Neural cell (in vitro differentiated cells): ENCODE results near the gene HJURP. TPM values are rescaled to one million over a fixed set of nuclear protein-coding genes. Genes with fewer than 3 reads are reported as not detected.

ENCODE experiments used
- H2AFZ ChIP-seq: fragments of 200-600, 300-800 bp; sonication (generic), shearing (Covaris generic); 2 replicates; pipeline ENCODE4 v1.6.0; 2014; ENCODE audit warnings: low read depth, mild to moderate bottlenecking, antibody characterized with exemption, low read length, moderate library complexity
- H3F3A ChIP-seq: fragments of 200-600 bp; shearing (Covaris generic); 2 replicates; pipeline ENCODE4 v1.6.1; 2016; ENCODE audit warnings: mild to moderate bottlenecking, moderate library complexity, mixed read lengths, antibody characterized with exemption, low read length; ENCODE audit not compliant: insufficient read depth, poor library complexity, severe bottlenecking
- H3K27ac ChIP-seq: fragments of 200-600, 300-800 bp; sonication (generic), shearing (Covaris generic); 2 replicates; pipeline ENCODE4 v1.5.1; 2014; ENCODE audit warnings: mild to moderate bottlenecking, low read length, moderate library complexity
- H3K27me3 ChIP-seq: fragments of 300-800, 200-600 bp; sonication (generic), shearing (Covaris generic); 2 replicates; pipeline ENCODE4 v1.6.0; 2014; ENCODE audit warnings: mild to moderate bottlenecking, low read depth, low read length, moderate library complexity; ENCODE audit not compliant: insufficient read depth
- H3K36me3 ChIP-seq: fragments of 300-800, 200-600 bp; sonication (generic), shearing (Covaris generic); 2 replicates; pipeline ENCODE4 v1.5.1; 2014; ENCODE audit warnings: mild to moderate bottlenecking, antibody characterized with exemption, low read length, moderate library complexity; ENCODE audit not compliant: insufficient read depth
- H3K4me2 ChIP-seq: fragments of 300-800, 200-600 bp; sonication (generic), shearing (Covaris generic); 2 replicates; pipeline ENCODE4 v1.6.0; 2014; ENCODE audit warnings: mild to moderate bottlenecking, low read length
- H3K4me3 ChIP-seq: fragments of 300-800, 200-600 bp; sonication (generic), shearing (Covaris generic); 2 replicates; pipeline ENCODE4 v1.5.1; 2014; ENCODE audit warnings: mild to moderate bottlenecking, low read length, moderate library complexity
- H3K79me2 ChIP-seq: fragments of 200-600 bp; shearing (Covaris generic); replicated peaks from 2 replicates; pipeline ENCODE4 v1.6.0; 2014; ENCODE audit warnings: mild to moderate bottlenecking, low read length, moderate library complexity; ENCODE audit not compliant: insufficient read depth
- H3K9ac ChIP-seq: fragments of 300-800, 200-600 bp; sonication (generic), shearing (Covaris generic); 2 replicates; pipeline ENCODE4 v1.6.1; 2016; ENCODE audit warnings: mild to moderate bottlenecking, low read length, mixed read lengths
- H3K9me2 ChIP-seq: fragments of 200-600 bp; shearing (Covaris generic); 2 replicates; pipeline ENCODE4 v1.6.1; 2016; ENCODE audit warnings: mild to moderate bottlenecking, low read length, mixed read lengths; ENCODE audit not compliant: insufficient read depth
- H3K9me3 ChIP-seq: fragments of 200-600, 300-800 bp; sonication (generic), shearing (Covaris generic); 2 replicates; pipeline ENCODE4 v1.6.1; 2016; ENCODE audit warnings: mild to moderate bottlenecking, mixed run types, low read length, moderate library complexity, mixed read lengths
- H4K20me1 ChIP-seq: fragments of 200-600 bp; shearing (Covaris generic); 2 replicates; pipeline ENCODE4 v1.6.1; 2016; ENCODE audit warnings: mild to moderate bottlenecking, mixed run types; ENCODE audit not compliant: insufficient read depth
- EP300 ChIP-seq: fragments of 450-650 bp; conservative IDR thresholded peaks from 2 replicates; pipeline ENCODE4 v1.6.1; 2014; ENCODE audit warnings: antibody characterized with exemption, mild to moderate bottlenecking, moderate library complexity; ENCODE audit not compliant: poor library complexity, severe bottlenecking
- EZH2 ChIP-seq: fragments of 200-600, 300-800 bp; shearing (Covaris generic), sonication (generic); IDR thresholded peaks from 2 replicates; pipeline ENCODE4 v1.6.1; 2014; ENCODE audit warnings: antibody characterized with exemption, low read length, borderline replicate concordance, mild to moderate bottlenecking; ENCODE audit not compliant: insufficient read depth, poor library complexity, severe bottlenecking
- MXI1 ChIP-seq: fragments of 450-650 bp; conservative IDR thresholded peaks from 2 replicates; pipeline ENCODE4 v1.6.1; 2014; ENCODE audit warnings: antibody characterized with exemption, mild to moderate bottlenecking; ENCODE audit not compliant: poor library complexity, severe bottlenecking
- POLR2AphosphoS5 ChIP-seq: IDR thresholded peaks from 2 replicates; pipeline ENCODE4 v1.6.1; 2012
- RAD21 ChIP-seq: fragments of 450-650 bp; conservative IDR thresholded peaks from 2 replicates; pipeline ENCODE4 v1.6.1; 2014; ENCODE audit warnings: antibody characterized with exemption, mild to moderate bottlenecking, moderate library complexity
- SMC3 ChIP-seq: fragments of 450-650 bp; conservative IDR thresholded peaks from 2 replicates; pipeline ENCODE4 v1.6.1; 2014; ENCODE audit warnings: antibody characterized with exemption, mild to moderate bottlenecking, moderate library complexity; ENCODE audit not compliant: poor library complexity
- TAF1 ChIP-seq: IDR thresholded peaks from 2 replicates; pipeline ENCODE4 v1.6.1; 2012; ENCODE audit warnings: low read depth
- polyA plus RNA-seq: library from polyadenylated mRNA; depleted of rRNA; stranded (reverse); fragments of >200 nt; gene quantifications from 2 replicates; pipeline ENCODE4 v1.2.3, GENCODE V29; 2014
- TF ChIP-seq, protein P1 (sequence below): fragments of 450-650 bp; IDR thresholded peaks from 2 replicates; pipeline ENCODE4 v1.5.1; 2014; ENCODE audit warnings: antibody characterized with exemption, mild to moderate bottlenecking, moderate library complexity; ENCODE audit not compliant: poor library complexity, severe bottlenecking
- TF ChIP-seq, protein P2 (sequence below): IDR thresholded peaks from 2 replicates; pipeline ENCODE4 v1.6.1; 2012; ENCODE audit warnings: borderline replicate concordance

The HJURP gene
- polyA plus RNA-seq, 1 donor from 2014 or later = 1.3 TPM

GRCh38 chr2:233831011-233831721 lies 23.2 kb downstream of the HJURP start:
- no peaks in the 10 kb centered on the region for H3K79me2 ChIP-seq
- H3K4me3 ChIP-seq = no peak overlapping the region
- H2AFZ ChIP-seq = no peak overlapping the region
- no peak overlapping the region for H3K27ac ChIP-seq
- H3K27me3 ChIP-seq = no peaks in the 10 kb centered on the region
- no peak overlapping the region for H3K9ac ChIP-seq
- H4K20me1 ChIP-seq = no peaks in the 10 kb centered on the region
- TF ChIP-seq TAF1 (no peak), EZH2 (no peak), SMC3 (no peak), MXI1 (no peak), RAD21 (no peak), POLR2AphosphoS5 (no peak), EP300 (no peak)
- TF ChIP-seq, protein P1, sequence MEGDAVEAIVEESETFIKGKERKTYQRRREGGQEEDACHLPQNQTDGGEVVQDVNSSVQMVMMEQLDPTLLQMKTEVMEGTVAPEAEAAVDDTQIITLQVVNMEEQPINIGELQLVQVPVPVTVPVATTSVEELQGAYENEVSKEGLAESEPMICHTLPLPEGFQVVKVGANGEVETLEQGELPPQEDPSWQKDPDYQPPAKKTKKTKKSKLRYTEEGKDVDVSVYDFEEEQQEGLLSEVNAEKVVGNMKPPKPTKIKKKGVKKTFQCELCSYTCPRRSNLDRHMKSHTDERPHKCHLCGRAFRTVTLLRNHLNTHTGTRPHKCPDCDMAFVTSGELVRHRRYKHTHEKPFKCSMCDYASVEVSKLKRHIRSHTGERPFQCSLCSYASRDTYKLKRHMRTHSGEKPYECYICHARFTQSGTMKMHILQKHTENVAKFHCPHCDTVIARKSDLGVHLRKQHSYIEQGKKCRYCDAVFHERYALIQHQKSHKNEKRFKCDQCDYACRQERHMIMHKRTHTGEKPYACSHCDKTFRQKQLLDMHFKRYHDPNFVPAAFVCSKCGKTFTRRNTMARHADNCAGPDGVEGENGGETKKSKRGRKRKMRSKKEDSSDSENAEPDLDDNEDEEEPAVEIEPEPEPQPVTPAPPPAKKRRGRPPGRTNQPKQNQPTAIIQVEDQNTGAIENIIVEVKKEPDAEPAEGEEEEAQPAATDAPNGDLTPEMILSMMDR = no peak
- TF ChIP-seq, protein P2, sequence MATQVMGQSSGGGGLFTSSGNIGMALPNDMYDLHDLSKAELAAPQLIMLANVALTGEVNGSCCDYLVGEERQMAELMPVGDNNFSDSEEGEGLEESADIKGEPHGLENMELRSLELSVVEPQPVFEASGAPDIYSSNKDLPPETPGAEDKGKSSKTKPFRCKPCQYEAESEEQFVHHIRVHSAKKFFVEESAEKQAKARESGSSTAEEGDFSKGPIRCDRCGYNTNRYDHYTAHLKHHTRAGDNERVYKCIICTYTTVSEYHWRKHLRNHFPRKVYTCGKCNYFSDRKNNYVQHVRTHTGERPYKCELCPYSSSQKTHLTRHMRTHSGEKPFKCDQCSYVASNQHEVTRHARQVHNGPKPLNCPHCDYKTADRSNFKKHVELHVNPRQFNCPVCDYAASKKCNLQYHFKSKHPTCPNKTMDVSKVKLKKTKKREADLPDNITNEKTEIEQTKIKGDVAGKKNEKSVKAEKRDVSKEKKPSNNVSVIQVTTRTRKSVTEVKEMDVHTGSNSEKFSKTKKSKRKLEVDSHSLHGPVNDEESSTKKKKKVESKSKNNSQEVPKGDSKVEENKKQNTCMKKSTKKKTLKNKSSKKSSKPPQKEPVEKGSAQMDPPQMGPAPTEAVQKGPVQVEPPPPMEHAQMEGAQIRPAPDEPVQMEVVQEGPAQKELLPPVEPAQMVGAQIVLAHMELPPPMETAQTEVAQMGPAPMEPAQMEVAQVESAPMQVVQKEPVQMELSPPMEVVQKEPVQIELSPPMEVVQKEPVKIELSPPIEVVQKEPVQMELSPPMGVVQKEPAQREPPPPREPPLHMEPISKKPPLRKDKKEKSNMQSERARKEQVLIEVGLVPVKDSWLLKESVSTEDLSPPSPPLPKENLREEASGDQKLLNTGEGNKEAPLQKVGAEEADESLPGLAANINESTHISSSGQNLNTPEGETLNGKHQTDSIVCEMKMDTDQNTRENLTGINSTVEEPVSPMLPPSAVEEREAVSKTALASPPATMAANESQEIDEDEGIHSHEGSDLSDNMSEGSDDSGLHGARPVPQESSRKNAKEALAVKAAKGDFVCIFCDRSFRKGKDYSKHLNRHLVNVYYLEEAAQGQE = no peak
- H3F3A ChIP-seq = no peaks in the 10 kb centered on the region
- no peaks in the 10 kb centered on the region for H3K36me3 ChIP-seq
- H3K9me3 ChIP-seq = no peaks in the 10 kb centered on the region
- H3K4me2 ChIP-seq = no peak overlapping the region
- no peaks in the 10 kb centered on the region for H3K9me2 ChIP-seq

GRCh38 chr2:233830111-233830802 lies 24.1 kb downstream of the HJURP start:
- no peaks in the 10 kb centered on the region for H3K9me3 ChIP-seq
- H3K4me3 ChIP-seq = no peak overlapping the region
- H3K9ac ChIP-seq = no peak overlapping the region
- no peaks in the 10 kb centered on the region for H3F3A ChIP-seq
- H3K27me3 ChIP-seq = no peaks in the 10 kb centered on the region
- no peaks in the 10 kb centered on the region for H4K20me1 ChIP-seq
- H3K9me2 ChIP-seq = no peaks in the 10 kb centered on the region
- no peak overlapping the region for H3K27ac ChIP-seq
- TF ChIP-seq POLR2AphosphoS5 (no peak), MXI1 (no peak), RAD21 (no peak), EP300 (no peak), EZH2 (no peak), SMC3 (no peak), TAF1 (no peak)
- TF ChIP-seq, protein P2 = no peak
- TF ChIP-seq, protein P1 = no peak
- H3K79me2 ChIP-seq = no peaks in the 10 kb centered on the region
- no peak overlapping the region for H3K4me2 ChIP-seq
- H3K36me3 ChIP-seq = no peaks in the 10 kb centered on the region
- H2AFZ ChIP-seq = no peak overlapping the region
